Neutrophil (primary cell): ENCODE results near the gene CDCA7L.

Experiments
- H3K27ac ChIP-seq: fragments of 200-600 bp; sonication (generic); 2 replicates; pipeline ENCODE4 v1.5.1; 2016; ENCODE audit warnings: mild to moderate bottlenecking, moderate library complexity
- H3K27me3 ChIP-seq: fragments of 200-600 bp; sonication (generic); 2 replicates; pipeline ENCODE4 v1.6.0; 2016; ENCODE audit warnings: mild to moderate bottlenecking
- H3K36me3 ChIP-seq: fragments of 200-600 bp; sonication (generic); 2 replicates; pipeline ENCODE4 v1.5.1; 2017
- H3K4me1 ChIP-seq, 2 experiments: fragments of 200-600 bp in 1 of 2; sonication (generic) in 1 of 2; 1 replicate in 1 of 2; 2 replicates in 1 of 2; pipeline versions ENCODE4 v1.5.1 to v1.6.1; 2013 to 2016; ENCODE audit warnings: low read depth in 1 of 2, low read length in 1 of 2, mild to moderate bottlenecking in 1 of 2, moderate library complexity in 1 of 2; ENCODE audit not compliant: control insufficient read depth in 1 of 2, insufficient read depth in 1 of 2
- H3K4me3 ChIP-seq, 2 experiments: fragments of 200-600 bp in 1 of 2; sonication (generic) in 1 of 2; 1 replicate in 1 of 2; 2 replicates in 1 of 2; pipeline ENCODE4 v1.5.1; 2013 to 2016; ENCODE audit warnings: low read depth in 1 of 2, low read length in 1 of 2, mild to moderate bottlenecking in 1 of 2, moderate library complexity in 1 of 2
- H3K9me3 ChIP-seq: fragments of 200-600 bp; sonication (generic); 2 replicates; pipeline ENCODE4 v1.5.1; 2016
- TF ChIP-seq, protein P1 (sequence below): fragments of 200-600 bp; sonication (generic); IDR thresholded peaks from 2 replicates; pipeline ENCODE4 v1.5.1; 2016; ENCODE audit warnings: antibody characterized with exemption

CDCA7L gene

DNA sequence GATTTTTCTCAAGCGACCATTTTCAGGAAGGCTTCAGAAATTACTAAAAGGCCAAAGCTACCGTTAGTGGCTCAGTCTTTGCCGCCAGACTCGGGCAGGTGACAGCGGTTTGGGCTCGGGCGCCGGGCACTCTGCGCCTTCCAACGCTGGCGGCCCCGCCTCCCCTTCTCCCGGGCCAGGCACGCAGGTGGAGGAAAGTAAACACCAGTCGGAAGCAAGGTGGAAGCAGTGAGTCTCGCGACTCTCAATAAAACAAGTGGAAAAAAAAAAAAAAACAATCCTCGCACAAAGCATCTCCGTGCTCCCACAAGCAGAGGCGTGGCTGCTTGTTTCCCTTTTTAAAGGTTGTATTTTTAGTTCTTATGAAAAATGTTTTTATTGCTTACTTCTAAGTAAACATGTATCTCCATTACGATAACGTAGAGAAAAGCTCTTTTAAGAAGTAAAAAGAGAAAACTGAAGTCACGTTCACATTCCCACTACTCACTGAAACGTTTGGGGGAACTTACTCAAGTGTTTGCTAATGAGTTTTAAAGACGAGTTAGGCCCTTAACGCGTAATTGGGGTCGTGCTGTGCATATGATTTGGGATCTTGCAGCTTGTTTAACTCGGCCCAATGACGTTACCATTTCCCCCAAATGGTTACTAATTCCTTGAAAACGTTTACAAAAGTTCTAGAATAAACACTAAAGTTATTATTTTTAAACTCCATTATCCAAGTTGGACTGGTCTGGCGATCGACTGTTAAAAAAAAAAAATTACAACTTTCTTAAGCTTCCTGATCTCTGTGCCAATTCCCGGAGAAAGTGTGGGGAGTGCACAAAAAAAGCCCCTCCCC is 864 bp downstream of the CDCA7L start:
- Histone ChIP-seq H3K9me3 (no peaks in the 10 kb centered on the region), H3K27ac (peak overlapping the region; percentile 81), H3K4me1 (peaks cover 66 to 77% of the 10 kb centered on the region in 2 experiments)

DNA sequence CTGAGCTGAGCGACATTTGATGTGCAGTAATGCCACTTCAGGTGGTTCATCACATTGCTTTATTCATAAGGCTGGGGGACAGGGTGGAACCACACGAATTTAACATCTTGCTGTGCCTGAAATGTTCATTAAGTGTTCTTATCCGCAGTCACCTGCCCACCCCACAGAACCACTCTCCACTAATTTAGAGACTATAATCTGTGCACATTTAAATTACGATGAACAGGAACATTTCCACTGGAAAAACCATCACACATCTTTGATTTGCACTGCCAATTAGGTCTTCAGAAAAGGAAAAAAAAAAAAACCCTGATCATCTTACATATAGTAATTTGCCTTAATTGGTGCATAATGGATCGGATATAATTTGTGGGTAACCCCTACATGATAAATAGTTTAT is 2.3 kb downstream of the CDCA7L start:
- H3K9me3 ChIP-seq, result no peaks in the 10 kb centered on the region
- peaks cover 78 to 87% of the 10 kb centered on the region in 2 experiments for H3K4me1 ChIP-seq
- no peaks in the 10 kb centered on the region for H3K36me3 ChIP-seq
- peak overlapping the region in 1 of 2 experiments; percentile 68 for H3K4me3 ChIP-seq
- TF ChIP-seq, protein P1, sequence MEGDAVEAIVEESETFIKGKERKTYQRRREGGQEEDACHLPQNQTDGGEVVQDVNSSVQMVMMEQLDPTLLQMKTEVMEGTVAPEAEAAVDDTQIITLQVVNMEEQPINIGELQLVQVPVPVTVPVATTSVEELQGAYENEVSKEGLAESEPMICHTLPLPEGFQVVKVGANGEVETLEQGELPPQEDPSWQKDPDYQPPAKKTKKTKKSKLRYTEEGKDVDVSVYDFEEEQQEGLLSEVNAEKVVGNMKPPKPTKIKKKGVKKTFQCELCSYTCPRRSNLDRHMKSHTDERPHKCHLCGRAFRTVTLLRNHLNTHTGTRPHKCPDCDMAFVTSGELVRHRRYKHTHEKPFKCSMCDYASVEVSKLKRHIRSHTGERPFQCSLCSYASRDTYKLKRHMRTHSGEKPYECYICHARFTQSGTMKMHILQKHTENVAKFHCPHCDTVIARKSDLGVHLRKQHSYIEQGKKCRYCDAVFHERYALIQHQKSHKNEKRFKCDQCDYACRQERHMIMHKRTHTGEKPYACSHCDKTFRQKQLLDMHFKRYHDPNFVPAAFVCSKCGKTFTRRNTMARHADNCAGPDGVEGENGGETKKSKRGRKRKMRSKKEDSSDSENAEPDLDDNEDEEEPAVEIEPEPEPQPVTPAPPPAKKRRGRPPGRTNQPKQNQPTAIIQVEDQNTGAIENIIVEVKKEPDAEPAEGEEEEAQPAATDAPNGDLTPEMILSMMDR, result no peak
- H3K27me3 ChIP-seq, result no peaks in the 10 kb centered on the region
- H3K27ac ChIP-seq, result peak overlapping the region; percentile 81

More for the DNA sequence above, 864 bp downstream of the CDCA7L start:
- Histone ChIP-seq H3K36me3 (no peaks in the 10 kb centered on the region), H3K27me3 (no peaks in the 10 kb centered on the region), H3K4me3 (peak overlapping the region; percentile 68 to 80)
- TF ChIP-seq, protein P1, result no peak

GRCh38 chr7:21942955-21943354 is 2.7 kb downstream of the CDCA7L start:
- Histone ChIP-seq H3K36me3 (no peaks in the 10 kb centered on the region), H3K9me3 (no peaks in the 10 kb centered on the region), H3K27me3 (no peaks in the 10 kb centered on the region), H3K4me3 (no peak overlapping the region), H3K27ac (peak overlapping the region; percentile 81), H3K4me1 (peaks cover 77 to 86% of the 10 kb centered on the region in 2 experiments)
- TF ChIP-seq, protein P1, result no peak

- Histone ChIP-seq H3K27me3 (no peaks in the 10 kb centered on the region), H3K9me3 (no peaks in the 10 kb centered on the region), H3K27ac (peak overlapping the region; percentile 81), H3K4me1 (peaks cover 69 to 78% of the 10 kb centered on the region in 2 experiments), H3K36me3 (no peaks in the 10 kb centered on the region), H3K4me3 (no peak overlapping the region)
- TF ChIP-seq, protein P1, result no peak
Observed at GRCh38 chr7:21941611-21942141, 4.0 kb downstream of the CDCA7L start.

DNA sequence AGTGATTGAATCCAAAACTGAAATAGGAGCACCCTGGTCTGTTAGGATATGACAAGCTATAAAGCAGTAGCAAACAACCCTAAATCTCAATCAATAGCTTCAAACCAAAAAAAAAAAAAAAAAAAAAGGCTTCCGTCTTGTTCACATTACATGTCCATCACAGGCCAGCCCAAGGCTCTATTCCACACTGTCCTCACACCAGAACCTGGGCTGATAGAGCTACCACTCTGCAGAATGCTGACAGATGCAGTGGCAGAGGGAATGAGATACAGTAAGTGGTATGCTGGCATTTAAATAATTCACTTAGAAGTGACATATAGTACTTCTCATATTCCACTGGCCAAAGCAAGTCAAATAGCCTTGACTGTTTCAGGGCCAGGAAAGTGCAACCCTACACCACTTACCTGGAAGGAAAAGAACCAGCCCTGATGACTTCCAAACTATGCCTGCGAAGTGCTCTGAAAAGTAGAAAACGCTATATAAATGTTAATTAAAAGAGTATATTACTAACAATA is 5.8 kb downstream of the CDCA7L start:
- no peaks in the 10 kb centered on the region for H3K9me3 ChIP-seq
- TF ChIP-seq, protein P1, result no peak
- no peaks in the 10 kb centered on the region for H3K36me3 ChIP-seq
- no peaks in the 10 kb centered on the region for H3K27me3 ChIP-seq
- peak overlapping the region; percentile 81 for H3K27ac ChIP-seq
- H3K4me1 ChIP-seq, result peaks cover 72 to 88% of the 10 kb centered on the region in 2 experiments
- no peak overlapping the region for H3K4me3 ChIP-seq
